Stimulated activated CD4-positive, alpha-beta T cell treated with anti-CD3 and anti-CD28 coated beads, TNF-alpha, amount 100 ng/mL, for 24 hours (primary cell): ENCODE measurements around the gene ZC3H18.

Experiments used
- DNase-seq, 3 experiments: peaks; one replicate each; pipeline ENCODE4 v3.0.0-alpha.2; 2020; ENCODE audit warnings: low read depth in 3 of 3

ZC3H18 gene

DNA sequence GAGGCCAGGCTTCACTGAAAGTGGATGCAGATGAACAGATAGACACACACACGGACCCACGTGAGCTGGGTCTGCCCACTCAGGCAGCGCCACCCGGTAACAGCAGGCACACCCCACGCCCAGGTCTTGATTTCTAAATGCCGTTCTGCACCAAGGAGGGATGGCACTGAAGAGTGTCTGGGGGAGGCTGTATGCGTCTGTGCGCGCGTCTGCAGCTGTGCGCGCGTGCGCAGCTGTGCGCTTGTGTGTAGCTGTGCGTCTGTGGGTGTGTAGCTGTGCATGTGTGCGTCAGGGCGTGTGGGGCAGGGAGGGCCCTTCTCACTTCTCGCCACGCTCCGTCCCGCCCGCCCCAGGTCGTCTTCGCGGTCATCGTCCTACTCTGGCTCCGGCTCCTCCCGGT, 52.7 kb downstream of the ZC3H18 start:
- no peak for DNase-seq

DNA sequence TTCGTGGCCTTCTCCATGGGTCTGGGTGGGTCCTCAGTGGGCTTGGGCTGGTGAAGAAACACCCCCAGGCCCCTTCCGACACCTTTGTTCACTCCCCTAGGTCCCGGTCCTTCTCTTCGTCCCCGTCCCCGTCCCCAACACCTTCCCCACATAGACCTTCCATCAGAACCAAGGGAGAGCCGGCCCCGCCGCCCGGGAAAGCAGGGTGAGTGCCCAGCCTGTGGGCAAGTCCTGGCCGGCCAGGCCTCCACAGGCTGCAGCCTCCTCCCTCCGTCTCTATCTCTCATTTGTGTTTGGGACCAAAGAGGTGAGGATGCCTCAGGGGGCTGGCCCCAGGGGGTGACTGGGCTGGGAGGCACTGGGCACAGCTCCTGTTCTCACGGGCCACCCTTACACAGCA, 53.7 kb downstream of the ZC3H18 start:
- no peak for DNase-seq

DNA sequence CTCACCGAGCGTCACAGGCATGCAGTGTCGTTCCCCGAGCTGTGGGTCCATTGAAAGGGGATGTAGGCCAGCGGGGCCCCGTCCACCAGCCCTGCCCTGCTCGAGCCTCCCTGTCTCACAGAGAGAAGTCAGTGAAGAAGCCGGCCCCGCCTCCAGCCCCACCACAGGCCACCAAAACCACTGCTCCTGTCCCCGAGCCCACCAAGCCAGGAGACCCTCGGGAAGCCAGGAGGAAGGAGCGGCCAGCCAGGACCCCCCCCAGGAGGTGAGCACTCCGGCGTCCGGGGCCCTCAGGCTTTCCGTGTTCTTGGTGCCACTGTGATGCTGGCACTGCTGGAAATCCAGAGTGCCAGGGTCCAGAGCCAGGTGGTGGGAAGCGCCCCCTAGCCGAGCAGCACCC, 54.3 kb downstream of the ZC3H18 start:
- no peak for DNase-seq

DNA sequence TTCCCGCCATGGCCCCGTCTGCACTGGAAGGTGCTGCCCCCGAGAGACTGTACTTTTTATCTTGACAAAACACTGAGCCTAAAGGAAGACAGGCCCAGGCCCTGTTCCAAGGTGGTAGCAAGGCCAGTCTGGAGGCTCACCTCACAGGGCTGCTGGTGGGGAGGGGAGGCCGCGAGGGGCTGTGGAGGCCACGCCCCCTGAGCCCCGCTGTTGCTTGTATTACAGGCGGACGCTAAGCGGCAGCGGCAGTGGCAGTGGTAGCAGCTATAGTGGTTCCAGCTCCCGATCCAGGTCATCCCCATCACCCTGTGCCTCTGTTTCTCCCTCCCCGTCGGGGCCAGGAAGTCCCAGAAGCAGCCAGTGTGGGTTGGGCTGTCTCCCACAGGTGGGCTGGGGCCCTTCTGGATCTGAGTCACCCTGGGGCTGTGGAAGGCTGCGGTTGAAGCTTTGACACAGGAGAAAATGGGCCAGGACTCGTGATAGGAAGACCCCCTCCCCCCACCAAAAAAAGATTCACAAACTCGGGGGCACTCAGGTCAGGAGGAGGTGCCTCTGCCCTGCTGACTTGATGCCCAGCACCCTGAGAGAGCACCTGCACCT, 54.9 kb downstream of the ZC3H18 start:
- no peak for DNase-seq

DNA sequence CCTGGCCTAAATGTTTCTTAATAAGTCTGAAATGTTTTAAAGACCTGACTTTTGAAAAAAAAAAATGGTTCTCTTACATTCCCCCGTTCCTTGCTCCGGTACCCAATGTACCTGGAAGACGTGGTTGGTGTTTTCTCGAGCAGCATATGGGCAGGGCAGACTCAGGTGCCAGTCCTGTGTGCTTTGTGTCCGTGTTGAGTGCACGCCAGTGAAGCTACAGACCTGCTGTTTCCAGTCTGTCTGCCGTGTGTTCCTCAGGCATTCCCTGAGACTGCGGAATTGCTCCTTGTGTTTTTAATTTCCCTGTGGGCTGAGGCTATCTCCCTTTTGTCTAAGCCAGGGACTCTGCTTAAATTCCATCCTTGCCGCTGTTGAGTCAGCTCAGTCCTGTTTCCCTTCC, 56.4 kb downstream of the ZC3H18 start:
- DNase-seq = no peak

DNA sequence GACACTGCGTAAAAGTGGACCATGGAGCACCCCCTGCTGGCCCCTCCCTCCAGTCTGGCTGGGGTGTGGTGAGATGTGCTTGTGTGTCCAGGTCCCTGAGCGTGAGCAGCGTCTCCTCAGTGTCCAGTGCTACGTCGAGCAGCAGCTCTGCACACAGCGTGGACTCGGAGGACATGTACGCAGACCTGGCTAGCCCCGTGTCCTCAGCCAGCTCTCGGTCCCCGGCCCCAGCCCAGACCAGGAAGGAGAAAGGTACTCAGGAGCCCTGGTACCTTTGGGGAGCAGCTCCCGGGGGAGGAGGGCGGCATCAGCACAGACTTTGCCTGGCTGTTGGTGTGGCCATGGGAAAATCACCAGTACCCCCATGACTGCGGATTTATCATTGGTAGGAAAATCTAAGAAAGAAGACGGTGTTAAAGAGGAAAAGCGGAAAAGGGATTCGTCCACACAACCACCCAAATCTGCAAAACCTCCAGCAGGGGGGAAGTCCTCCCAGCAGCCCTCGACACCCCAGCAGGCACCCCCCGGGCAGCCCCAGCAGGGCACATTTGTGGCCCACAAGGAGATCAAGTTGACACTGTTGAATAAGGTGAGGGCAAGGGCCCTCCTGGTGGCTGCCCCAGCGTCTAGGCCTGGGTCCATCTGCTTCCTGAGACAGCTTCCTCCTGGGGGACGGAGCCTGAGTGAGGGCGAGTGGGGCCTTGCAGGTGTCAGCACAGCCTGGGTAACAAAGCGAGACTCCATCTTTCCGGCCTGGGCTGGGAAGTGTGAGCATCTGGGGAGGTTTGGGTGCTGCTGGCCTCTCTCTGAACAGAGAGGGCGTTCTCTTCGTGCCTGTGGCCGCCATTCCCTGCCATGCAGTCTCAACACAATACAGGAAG, 57.6 kb downstream of the ZC3H18 start:
- DNase-seq = no peak

DNA sequence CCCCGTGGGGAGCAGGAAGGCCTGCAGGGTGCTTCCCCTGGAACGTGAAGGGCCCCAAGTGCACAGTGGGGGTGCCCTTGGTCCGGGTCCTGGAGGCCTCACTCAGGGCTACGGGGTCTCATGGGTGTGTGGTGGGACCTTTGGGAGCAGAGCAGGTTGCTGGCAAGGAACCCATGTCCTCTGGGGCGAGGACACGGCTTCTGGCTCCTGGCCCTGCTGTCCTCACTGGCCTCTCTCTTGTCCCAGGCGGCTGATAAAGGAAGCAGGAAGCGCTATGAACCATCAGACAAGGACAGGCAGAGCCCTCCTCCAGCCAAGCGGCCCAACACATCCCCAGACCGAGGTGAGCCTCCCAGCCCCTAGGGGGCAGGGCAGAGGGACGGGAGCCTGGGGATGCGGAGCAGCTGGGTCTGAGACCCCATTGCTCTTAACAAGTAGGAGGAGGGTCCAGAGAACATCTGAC, 58.3 kb downstream of the ZC3H18 start:
- DNase-seq = no peak

DNA sequence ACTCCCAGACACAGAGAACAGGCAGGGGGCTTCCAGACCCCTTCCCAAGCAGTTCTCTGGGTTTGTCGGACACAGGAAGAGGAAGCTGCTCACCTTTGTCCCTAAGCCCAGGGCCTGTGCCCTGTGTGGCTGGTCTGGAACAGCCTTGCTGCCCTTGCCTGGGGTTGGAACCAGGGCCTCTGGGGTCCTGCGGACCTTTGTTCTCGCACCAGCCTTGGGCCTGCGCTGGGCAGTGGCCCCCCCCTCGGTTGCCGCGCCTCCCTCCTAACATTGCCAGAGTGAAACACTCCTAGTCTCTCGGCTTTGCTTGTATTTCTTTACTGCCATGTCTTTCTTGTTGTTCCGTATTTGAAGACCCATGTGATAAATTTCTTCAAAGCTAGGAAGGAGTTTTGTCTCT, 59.6 kb downstream of the ZC3H18 start:
- DNase-seq = no peak

DNA sequence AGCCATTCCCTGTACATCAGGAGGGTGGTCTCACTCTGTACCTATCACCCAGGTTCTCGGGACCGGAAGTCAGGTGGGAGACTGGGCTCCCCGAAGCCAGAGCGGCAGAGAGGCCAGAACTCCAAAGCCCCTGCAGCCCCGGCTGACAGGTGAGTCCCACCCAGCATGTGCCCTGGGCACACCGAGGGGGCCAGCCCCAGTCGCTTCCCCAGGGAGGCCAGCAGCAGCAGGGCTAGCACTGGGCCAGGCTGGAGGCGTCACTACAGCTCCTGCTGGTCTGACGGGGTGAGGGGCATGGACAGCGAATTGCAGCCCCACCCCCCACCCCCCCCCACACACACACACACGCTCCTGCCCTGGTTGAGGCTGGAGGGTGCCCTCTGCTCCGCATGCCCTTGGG, 60.2 kb downstream of the ZC3H18 start:
- DNase-seq = no peak

DNA sequence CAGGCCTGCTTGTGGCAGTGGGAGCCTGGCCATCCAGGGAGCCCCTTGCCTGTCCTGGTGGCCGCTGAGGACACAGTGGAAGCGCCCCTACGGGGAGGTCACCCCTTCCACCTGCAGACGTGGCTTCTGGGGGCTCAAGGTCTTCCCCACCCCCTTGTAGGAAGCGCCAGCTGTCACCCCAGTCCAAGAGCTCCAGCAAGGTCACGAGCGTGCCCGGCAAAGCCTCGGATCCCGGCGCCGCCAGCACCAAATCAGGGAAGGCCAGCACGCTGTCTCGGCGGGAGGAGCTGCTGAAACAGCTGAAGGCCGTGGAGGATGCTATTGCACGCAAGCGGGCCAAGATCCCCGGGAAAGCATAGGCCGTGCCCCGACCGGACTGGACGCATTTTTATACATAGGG, 60.7 kb downstream of the ZC3H18 start:
- DNase-seq = no peak

DNA sequence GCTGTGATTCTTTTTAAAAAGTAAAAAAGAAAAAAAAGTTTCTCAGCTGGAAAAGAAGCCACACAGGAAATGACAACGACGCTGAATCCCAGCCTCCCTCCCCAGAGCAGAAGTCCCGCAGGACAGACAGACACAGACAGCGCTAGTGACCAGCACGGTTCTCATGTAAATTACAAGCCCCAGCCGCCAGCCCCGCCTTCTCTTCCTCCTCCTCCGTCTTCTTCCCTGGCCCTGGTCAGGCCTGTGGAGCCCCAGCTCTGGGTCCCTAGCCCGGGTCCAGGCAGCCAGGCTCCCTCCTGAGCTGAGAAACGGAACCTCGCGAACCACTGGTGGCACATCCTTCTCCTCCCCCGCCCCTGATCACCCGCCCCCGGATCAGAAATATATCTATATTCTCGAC, 61.2 kb downstream of the ZC3H18 start:
- DNase-seq = no peak

DNA sequence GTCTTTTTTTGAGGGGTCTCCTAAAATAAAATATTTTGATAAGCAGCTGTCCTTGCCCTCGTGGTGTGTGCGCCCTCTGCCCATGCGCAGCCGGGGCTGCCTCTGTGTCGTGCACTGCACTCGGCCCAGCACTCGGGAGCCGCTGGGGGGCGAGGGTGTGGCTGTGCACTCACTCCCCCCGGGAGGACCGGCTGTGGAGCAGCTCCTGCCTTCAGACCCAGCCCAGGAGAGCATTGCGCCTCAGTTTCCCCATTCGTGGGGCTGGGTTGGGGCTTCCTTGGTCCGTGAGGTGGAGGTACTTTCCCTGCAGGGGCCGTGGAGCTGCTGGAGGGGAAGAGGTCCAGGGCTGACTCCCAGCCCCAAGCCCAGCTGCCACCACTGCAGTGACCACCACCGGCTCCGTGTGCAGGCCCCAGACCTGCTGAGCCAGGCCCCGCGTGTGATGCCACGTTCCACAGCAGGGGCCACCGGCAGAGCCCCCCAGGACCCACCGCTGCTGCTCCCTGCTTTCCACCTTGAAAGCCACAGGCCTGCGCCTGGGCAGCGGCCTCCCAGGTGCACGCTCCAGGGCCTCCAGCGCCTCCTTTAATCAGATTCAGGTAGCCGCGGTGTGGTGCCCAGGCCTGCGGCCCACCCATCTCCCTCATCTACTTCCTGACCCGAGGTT, 61.9 kb downstream of the ZC3H18 start:
- no peak for DNase-seq

DNA sequence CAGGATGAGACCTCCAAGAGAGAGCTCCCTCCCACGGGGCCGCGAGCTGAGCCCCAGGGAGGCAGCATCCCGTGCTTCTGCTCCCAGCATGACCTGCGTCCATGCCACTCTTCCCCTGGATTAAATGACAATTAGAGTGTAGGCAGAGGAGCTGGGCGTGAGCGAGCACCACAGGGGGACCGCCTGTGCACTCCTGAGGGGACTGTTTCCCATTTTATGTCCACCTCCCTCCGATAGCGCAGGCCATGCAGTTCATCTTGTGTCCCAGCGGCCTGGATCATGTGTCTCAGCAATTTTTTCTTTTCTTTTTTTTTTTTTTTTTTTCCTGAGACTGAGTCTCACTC, 62.4 kb downstream of the ZC3H18 start:
- DNase-seq = no peak

DNA sequence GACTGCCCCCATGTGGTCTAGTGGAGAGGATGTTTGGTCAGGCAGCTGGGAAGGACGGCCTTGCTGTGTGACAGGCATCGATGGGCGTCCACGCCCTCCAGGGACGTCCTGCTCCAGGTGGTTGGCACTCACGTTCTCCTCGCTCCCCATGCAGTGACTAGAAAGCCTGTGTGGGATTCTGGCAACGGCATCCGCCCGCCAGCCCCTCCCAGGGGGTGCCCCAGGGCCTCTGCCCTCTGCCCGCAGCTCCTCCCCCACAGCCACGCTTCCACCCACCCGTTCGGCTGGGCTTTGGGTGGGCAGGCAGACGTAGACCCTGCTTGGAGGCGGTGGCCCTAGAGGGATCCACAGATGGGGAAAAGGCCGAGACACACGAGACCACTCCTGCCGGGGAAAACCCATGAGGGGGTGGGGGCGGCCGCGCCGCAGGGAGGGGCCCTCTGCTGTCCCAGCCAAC, 63.5 kb downstream of the ZC3H18 start:
- peak in 1 of 3 experiments; percentile 59 for DNase-seq

DNA sequence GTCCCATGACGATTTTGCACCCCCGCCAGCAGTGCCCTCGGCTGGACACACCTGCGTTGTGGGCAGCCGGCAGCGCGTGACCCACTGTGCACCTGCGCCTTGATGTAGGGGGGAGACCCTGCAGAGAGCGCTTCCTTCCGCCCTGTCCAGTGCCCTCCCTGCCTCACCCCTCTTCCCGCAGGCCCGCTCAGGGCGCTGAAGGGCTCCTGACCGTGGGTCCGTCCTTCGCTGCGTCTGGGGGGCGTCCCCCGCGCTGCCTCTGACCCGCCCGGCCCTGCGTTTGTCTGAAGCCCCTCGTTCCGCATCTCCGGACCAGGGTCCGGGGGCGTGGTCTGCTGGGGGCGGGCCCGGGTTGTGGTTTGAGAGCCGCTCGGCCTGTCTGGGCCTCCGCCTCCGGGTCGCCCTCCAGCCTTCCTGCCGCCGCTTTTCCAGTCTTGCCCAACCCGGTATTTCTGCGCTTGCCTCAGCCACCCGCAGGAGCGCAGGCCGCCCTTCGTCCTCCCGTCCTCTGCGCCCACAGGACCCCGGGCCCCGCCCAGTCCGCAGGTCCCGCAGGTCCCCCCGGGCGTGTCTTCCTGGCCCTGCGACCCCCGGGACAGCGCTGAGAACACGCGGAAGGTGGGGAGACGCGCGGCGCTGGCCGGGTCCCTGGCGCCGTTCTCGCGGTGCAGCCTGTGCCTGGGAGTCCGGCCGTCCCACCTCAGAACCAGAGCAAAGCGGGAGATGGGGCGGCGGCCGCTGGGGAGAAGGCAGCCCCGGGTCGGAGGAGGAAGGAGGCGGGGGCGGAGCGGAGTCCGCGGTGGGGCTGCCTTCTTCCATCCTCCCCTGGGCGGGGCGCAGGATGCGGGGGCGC, 64.2 kb downstream of the ZC3H18 start:
- DNase-seq = peak in 1 of 3 experiments; percentile 52

DNA sequence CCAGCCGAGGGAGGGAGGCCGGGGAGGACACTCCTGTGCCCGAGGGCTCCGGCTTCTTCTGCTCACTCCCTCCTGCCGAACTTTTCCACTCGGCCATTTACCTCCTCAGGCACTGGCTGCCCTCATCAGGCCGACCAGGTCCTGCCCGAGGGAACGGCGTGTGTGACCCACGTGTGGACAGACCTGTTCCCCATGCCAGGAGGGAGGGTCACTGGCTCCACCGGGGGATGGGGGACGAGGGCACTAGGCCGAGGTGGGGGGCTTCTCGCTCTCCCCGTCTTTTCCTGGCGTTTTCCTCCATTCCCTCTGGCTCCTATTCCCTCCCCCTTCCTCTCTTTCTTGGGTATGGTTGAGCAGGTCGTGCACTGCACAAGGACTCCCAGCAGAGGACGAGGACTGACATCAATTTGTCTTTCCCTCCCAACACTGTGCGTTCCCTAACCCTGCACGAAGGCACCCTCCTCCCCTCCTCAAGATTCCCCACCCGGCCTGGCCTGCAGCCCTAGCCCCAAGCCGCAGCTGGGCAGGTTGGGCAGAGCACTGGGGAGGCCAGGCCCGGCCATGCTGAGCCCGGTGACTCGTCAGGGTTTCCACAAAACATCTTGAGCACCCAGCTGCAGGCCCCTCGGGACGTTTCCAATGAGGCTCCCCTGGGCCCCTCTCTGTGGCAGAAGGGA, 64.9 kb downstream of the ZC3H18 start:
- no peak for DNase-seq

DNA sequence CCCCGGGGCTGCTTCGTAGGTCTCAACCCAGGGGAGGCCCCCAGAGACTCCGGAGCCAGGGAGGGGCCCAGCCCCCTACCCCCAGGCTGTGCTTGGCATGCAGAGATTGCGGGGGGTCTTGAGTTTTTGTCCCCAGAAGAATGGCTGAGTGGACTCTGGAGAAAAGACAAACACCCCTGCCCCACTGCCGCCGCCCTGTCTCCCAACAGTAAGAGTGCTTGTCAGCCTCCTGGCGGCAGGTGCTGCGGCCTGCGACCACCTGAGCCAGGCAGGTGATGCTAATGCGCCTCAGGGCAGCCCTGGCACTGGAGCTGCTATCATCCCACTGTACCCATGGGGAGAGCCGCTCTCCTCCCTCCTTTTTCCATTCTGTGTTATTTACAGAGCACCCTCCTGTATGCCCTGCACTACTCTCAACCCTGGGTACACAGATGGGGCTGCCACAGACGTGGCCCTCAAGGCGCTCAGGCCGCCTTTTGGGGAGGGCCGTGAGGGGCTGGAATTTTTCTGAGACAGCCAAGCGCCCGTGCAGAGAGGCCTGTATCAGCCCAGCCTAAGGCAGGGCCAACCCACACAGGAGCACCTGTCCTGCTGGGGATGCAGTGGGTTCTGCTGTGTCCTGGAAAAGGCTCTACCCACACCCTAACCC, 65.6 kb downstream of the ZC3H18 start:
- DNase-seq = no peak

DNA sequence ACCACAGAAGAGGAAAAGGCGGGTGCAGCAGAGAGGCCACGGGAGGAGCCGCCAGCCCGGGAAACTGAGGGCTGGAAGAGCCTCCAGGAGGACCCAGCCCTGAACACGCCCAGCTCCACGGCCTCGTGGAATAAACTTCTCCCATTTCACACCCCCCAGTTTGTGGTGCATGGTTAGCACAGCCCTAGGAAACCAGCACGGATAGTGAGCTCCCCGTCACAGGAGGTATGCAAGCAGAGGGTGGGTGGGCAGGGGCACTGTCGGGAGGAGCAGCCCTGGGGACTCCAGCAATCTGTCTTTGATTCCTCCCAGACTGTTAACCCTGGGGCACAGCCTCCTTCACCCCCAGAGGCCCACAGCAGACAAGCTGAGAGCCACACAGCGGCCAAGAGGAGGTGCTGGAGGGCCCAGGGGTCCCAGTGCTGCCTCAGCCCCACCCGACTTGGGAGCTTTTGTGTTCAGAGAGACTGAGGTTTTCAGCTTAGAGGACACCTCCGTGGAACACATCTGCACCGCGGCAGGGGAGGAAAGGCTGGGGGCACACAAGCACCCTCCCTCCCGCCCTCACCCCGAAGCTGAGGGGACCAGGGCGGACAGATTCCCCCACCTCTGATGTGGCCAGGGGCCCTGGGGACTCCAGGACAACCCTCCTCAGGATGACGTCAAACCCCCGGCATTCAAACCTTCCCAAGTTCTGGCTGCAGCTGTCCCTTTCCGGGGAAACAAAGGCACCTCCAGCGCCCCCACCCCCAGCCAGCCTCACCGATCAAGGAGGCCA, 66.5 kb downstream of the ZC3H18 start:
- no peak for DNase-seq

DNA sequence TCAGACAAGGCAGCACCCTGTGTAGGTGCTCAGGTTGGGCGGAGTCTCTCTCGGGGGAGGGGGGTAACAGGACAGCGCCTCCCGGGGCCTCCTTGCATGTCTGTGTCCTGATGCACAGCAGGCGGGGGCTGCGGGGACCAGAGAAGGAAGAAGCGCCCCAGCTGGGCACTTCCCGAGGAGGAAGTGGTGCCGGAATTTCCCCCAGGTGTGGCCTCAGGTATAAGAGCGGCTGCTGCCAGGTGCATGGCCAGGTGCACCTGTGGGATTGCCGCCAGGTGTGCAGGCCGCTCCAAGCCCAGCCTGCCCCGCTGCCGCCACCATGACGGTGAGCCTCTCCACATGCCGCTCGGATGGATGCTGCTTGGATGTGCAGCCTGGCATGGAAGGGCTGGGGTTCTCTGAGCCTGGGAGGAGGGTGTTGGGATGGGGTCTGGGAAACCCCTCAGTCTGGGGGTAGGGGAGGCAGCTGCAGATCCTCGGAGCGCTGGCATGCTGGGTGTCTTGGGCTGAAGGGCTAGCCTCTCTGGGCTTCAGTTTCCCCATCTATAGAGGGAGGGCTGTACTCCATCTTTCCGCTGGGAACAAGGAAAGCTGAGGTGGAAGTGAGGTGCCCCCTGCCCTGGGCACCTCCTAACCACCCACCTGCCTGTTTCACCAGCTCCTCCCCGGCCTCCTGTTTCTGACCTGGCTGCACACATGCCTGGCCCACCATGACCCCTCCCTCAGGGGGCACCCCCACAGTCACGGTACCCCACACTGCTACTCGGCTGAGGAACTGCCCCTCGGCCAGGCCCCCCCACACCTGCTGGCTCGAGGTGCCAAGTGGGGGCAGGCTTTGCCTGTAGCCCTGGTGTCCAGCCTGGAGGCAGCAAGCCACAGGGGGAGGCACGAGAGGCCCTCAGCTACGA, 68.4 kb downstream of the ZC3H18 start, which contains the start of gene IL17C:
TSS of gene IL17C (plus strand) at position 250 of the 908 bp plus-strand sequence. CDS start at position 320, 70 bp downstream.
- no peak for DNase-seq
